ENCODE data around the gene TGOLN2. TPM values are rescaled to one million over a fixed set of nuclear protein-coding genes. Genes with fewer than 3 reads are reported as not detected.
"Not testable (repeated sequence)": the region's sequence is repeated elsewhere in the genome, so short reads cannot be mapped to it uniquely, and the experiment has no call there.

The TGOLN2 gene
- total RNA-seq, 1 experiment from 2014 or later = 178 TPM

- TF ChIP-seq SIN3A (IDR thresholded peaks at IDR 0.05; ENCODE audit: borderline replicate concordance, insufficient read depth, low read depth, low read length) = no peak
- TF ChIP-seq CTCF (IDR thresholded peaks at IDR 0.05) = no peak
- no peak for TF ChIP-seq TCF7L2 (IDR thresholded peaks at IDR 0.05; ENCODE audit: low read depth, low read length)
- no peak for TF ChIP-seq POLR2AphosphoS5 (IDR thresholded peaks at IDR 0.05; ENCODE audit: low read depth, low read length)
- TF ChIP-seq REST (IDR thresholded peaks at IDR 0.05; ENCODE audit: insufficient read depth in 1 of 2, low read depth in 2 of 2, low read length in 1 of 2) = no peak
- Histone ChIP-seq H3K4me3 (ENCODE audit: low read depth in 2 of 2, low read length in 2 of 2) (no peak overlapping the region), H3K4me1 (ENCODE audit: control insufficient read depth, insufficient read depth, low read length) (no peaks in the 10 kb centered on the region), H3K36me3 (ENCODE audit: control insufficient read depth, insufficient read depth, low read length) (no peaks in the 10 kb centered on the region; the same call in 1 of the 2 replicates), H3K27me3 (ENCODE audit: control insufficient read depth, insufficient read depth, low read length) (no peaks in the 10 kb centered on the region), H3K9me3 (ENCODE audit: control insufficient read depth, insufficient read depth, low read depth, low read length) (no peaks in the 10 kb centered on the region), H3K27ac (ENCODE audit: low read length) (no peak overlapping the region)
- CTCF ChIA-PET = no interaction called here
- POLR2A ChIA-PET = no interaction called here
- intact Hi-C loops (cut with micrococcal nuclease; ENCODE audit: unreplicated experiment) = no loop called here
- in situ Hi-C loops (cut with HindIII; ENCODE audit: low pct_unique_long_range_greater_than_20kb, low sequenced_read_pairs) = no loop called here
- no TSS peak for BruUV-seq (replicated peaks)
- ATAC-seq (no peak), DNase-seq (ENCODE audit: low read depth, low spot score) (no peak)
Observed at GRCh38 chr2:85347599-85347998, 19.8 kb upstream of the TGOLN2 start.

GRCh38 chr2:85344356-85344954, 16.7 kb upstream of the TGOLN2 start:
- DNase-seq (ENCODE audit: low read depth, low spot score) (no peak), ATAC-seq (no peak)
- TF ChIP-seq CTCF (IDR thresholded peaks at IDR 0.05) = no peak
- no peak for TF ChIP-seq SIN3A (IDR thresholded peaks at IDR 0.05; ENCODE audit: borderline replicate concordance, insufficient read depth, low read depth, low read length)
- no peak for TF ChIP-seq TCF7L2 (IDR thresholded peaks at IDR 0.05; ENCODE audit: low read depth, low read length)
- TF ChIP-seq REST (IDR thresholded peaks at IDR 0.05; ENCODE audit: insufficient read depth in 1 of 2, low read depth in 2 of 2, low read length in 1 of 2) = no peak
- TF ChIP-seq POLR2AphosphoS5 (IDR thresholded peaks at IDR 0.05; ENCODE audit: low read depth, low read length) = no peak
- ChIA-PET POLR2A (no interaction called here), CTCF (no interaction called here)
- H3K36me3 ChIP-seq (ENCODE audit: control insufficient read depth, insufficient read depth, low read length) = no peaks in the 10 kb centered on the region
- in situ Hi-C loops (cut with HindIII; ENCODE audit: low pct_unique_long_range_greater_than_20kb, low sequenced_read_pairs) (no loop called here), intact Hi-C loops (cut with micrococcal nuclease; ENCODE audit: unreplicated experiment) (no loop called here)
- H3K4me1 ChIP-seq (ENCODE audit: control insufficient read depth, insufficient read depth, low read length) = no peaks in the 10 kb centered on the region
- no peaks in the 10 kb centered on the region for H3K27me3 ChIP-seq (ENCODE audit: control insufficient read depth, insufficient read depth, low read length)
- no peaks in the 10 kb centered on the region for H3K9me3 ChIP-seq (ENCODE audit: control insufficient read depth, insufficient read depth, low read depth, low read length)
- no TSS peak for BruUV-seq (replicated peaks)
- H3K4me3 ChIP-seq (ENCODE audit: low read depth in 2 of 2, low read length in 2 of 2) = no peak overlapping the region
- H3K27ac ChIP-seq (ENCODE audit: low read length) = no peak overlapping the region

GRCh38 chr2:85343207-85343895, 15.6 kb upstream of the TGOLN2 start:
- H3K27ac ChIP-seq (ENCODE audit: low read length); in situ Hi-C loops (cut with HindIII; ENCODE audit: low pct_unique_long_range_greater_than_20kb, low sequenced_read_pairs); CTCF ChIA-PET; H3K4me3 ChIP-seq (ENCODE audit: low read depth in 2 of 2, low read length in 2 of 2); intact Hi-C loops (cut with micrococcal nuclease; ENCODE audit: unreplicated experiment); H3K36me3 ChIP-seq (ENCODE audit: control insufficient read depth, insufficient read depth, low read length); POLR2A ChIA-PET; H3K27me3 ChIP-seq (ENCODE audit: control insufficient read depth, insufficient read depth, low read length); DNase-seq (ENCODE audit: low read depth, low spot score); H3K9me3 ChIP-seq (ENCODE audit: control insufficient read depth, insufficient read depth, low read depth, low read length); H3K4me1 ChIP-seq (ENCODE audit: control insufficient read depth, insufficient read depth, low read length): not testable (repeated sequence)
- TSS peak; percentile 90 for BruUV-seq (replicated peaks)
- ATAC-seq = peak; percentile 54
